Measurements from ENCODE around the gene OCRL.
A peak's percentile ranks its signal among the peaks of the same experiment; 100 is the strongest.

The OCRL gene

GRCh38 chrX:129540068-129540653, at the start of gene OCRL:
OCRL (plus strand) TSS chrX:129540259; CDS start chrX:129540440, 181 bp downstream.
- DNase-seq = peak; percentile 55

- DNase-seq = no peak
These were observed 49.7 kb upstream of the OCRL start for GRCh38 chrX:129490330-129490729.

- no peak for DNase-seq
These were observed 46.4 kb upstream of the OCRL start for GRCh38 chrX:129493643-129494042.

- no peak for DNase-seq
These were observed 45.2 kb upstream of the OCRL start for GRCh38 chrX:129494887-129495286.

- no peak for DNase-seq
These were observed 44.2 kb upstream of the OCRL start for GRCh38 chrX:129495900-129496299.

- no peak for DNase-seq
These were observed 43.4 kb upstream of the OCRL start for GRCh38 chrX:129496625-129497024.

GRCh38 chrX:129497146-129497843, 42.8 kb upstream of the OCRL start:
- no peak for DNase-seq

- DNase-seq = no peak
These were observed 29.7 kb upstream of the OCRL start for GRCh38 chrX:129510331-129510730.

GRCh38 chrX:129511689-129512088, 28.4 kb upstream of the OCRL start:
- DNase-seq = no peak

- no peak for DNase-seq
These were observed 27.6 kb upstream of the OCRL start for GRCh38 chrX:129512409-129512808.

- no peak for DNase-seq
These were observed 23.7 kb upstream of the OCRL start for GRCh38 chrX:129516402-129516801.

GRCh38 chrX:129520151-129520550, 19.9 kb upstream of the OCRL start:
- no peak for DNase-seq

- DNase-seq = peak; percentile 5
These were observed 17.6 kb upstream of the OCRL start for GRCh38 chrX:129522184-129523078.

- no peak for DNase-seq
These were observed 16.8 kb upstream of the OCRL start, which contains the start of gene SMARCA1 for GRCh38 chrX:129523079-129523911. SMARCA1 (minus strand) TSS chrX:129523490; CDS start chrX:129523370, 120 bp downstream.

- no peak for DNase-seq
These were observed 15.7 kb upstream of the OCRL start for GRCh38 chrX:129524250-129524850.

- no peak for DNase-seq
These were observed 14.9 kb upstream of the OCRL start for GRCh38 chrX:129525162-129525561.

- no peak for DNase-seq
These were observed 14.2 kb upstream of the OCRL start for GRCh38 chrX:129525896-129526295.

- no peak for DNase-seq
These were observed 10.3 kb upstream of the OCRL start for GRCh38 chrX:129529685-129530281.

GRCh38 chrX:129530410-129530809, 9.6 kb upstream of the OCRL start:
- DNase-seq = no peak

- no peak for DNase-seq
These were observed 8.9 kb upstream of the OCRL start for GRCh38 chrX:129531132-129531531.

- DNase-seq = no peak
These were observed 5.1 kb upstream of the OCRL start for GRCh38 chrX:129534816-129535578.

All from stimulated activated CD4-positive, alpha-beta T cell treated with anti-CD3 and anti-CD28 coated beads, Interleukin-4, amount 100 ng/mL, for 1 hour (primary cell).